SK-N-SH (cell line): ENCODE data around the gene CRIP1. TPM values are rescaled to one million over a fixed set of nuclear protein-coding genes. Genes with fewer than 3 reads are reported as not detected.

Source experiments
- CTCF ChIA-PET: fragments of 300-600, 350-600 bp; formaldehyde crosslinking; extraction: SDS; loops from one replicate; lab custom pipeline; 2021; lab: Yijun Ruan, JAX
- POLR2A ChIA-PET: fragments of 350-600 bp; sonication (Branson Sonifier 250); formaldehyde crosslinking; extraction: SDS; loops from one replicate; lab custom pipeline; 2020; ENCODE audit warnings: antibody characterized with exemption, inconsistent platforms; lab: Yijun Ruan, JAX
- DNase-seq: peaks from one replicate; pipeline ENCODE4 v3.0.0; 2012
- H2AFZ ChIP-seq: fragments of 200-600 bp; sonication (generic); 2 replicates; pipeline ENCODE4 v1.8.1; 2016; ENCODE audit warnings: antibody characterized with exemption, mild to moderate bottlenecking, low read depth
- H3F3A ChIP-seq: fragments of 200-600 bp; sonication (generic); replicated peaks from 2 replicates; pipeline ENCODE3; 2016; ENCODE audit warnings: antibody characterized with exemption, mild to moderate bottlenecking; ENCODE audit not compliant: insufficient read depth
- H3K27ac ChIP-seq, 2 experiments: fragments of 200-500 bp in 1 of 2; fragments of 200-600 bp in 1 of 2; sonication (Bioruptor generic) in 1 of 2; sonication (generic), shearing (Covaris generic) in 1 of 2; 2 replicates each; pipeline versions ENCODE4 v1.5.1 to v1.6.1; 2014 to 2016; ENCODE audit warnings: low read depth in 2 of 2, inconsistent platforms in 1 of 2, low read length in 1 of 2, mild to moderate bottlenecking in 1 of 2, mixed read lengths in 1 of 2
- H3K27me3 ChIP-seq: fragments of 200-600 bp; sonication (generic), shearing (Covaris generic); 2 replicates; pipeline ENCODE4 v1.6.1; 2016; ENCODE audit warnings: mixed run types; ENCODE audit not compliant: insufficient read depth
- H3K36me3 ChIP-seq, 2 experiments: fragments of 200-500 bp in 1 of 2; fragments of 200-600 bp in 1 of 2; sonication (Bioruptor generic) in 1 of 2; sonication (generic) in 1 of 2; replicated peaks in 1 of 2; 2 replicates each; pipeline versions ENCODE3 to v1.5.1; 2014 to 2016; ENCODE audit warnings: low read length in 1 of 2, mild to moderate bottlenecking in 1 of 2; ENCODE audit not compliant: insufficient read depth in 2 of 2, control insufficient read depth in 1 of 2
- H3K4me1 ChIP-seq, 2 experiments: fragments of 200-500 bp in 1 of 2; fragments of 200-600 bp in 1 of 2; sonication (Bioruptor generic) in 1 of 2; sonication (generic), shearing (Covaris generic) in 1 of 2; 2 replicates each; pipeline versions ENCODE4 v1.5.1 to v1.6.1; 2014 to 2016; ENCODE audit warnings: low read depth in 1 of 2, low read length in 1 of 2, mixed run types in 1 of 2; ENCODE audit not compliant: insufficient read depth in 2 of 2, control insufficient read depth in 1 of 2
- H3K4me2 ChIP-seq: fragments of 200-600 bp; sonication (generic), shearing (Covaris generic); 2 replicates; pipeline ENCODE4 v1.6.1; 2017; ENCODE audit warnings: mixed run types
- H3K4me3 ChIP-seq, 2 experiments: fragments of 200-500 bp in 1 of 2; fragments of 200-600 bp in 1 of 2; sonication (Bioruptor generic) in 1 of 2; sonication (generic), shearing (Covaris generic) in 1 of 2; 2 replicates each; pipeline versions ENCODE4 v1.5.1 to v1.8.1; 2014 to 2016; ENCODE audit warnings: low read depth in 2 of 2, inconsistent platforms in 1 of 2, low read length in 1 of 2, mild to moderate bottlenecking in 1 of 2, mixed read lengths in 1 of 2, moderate library complexity in 1 of 2
- H3K79me2 ChIP-seq: fragments of 200-600 bp; sonication (generic); 2 replicates; pipeline ENCODE4 v1.8.1; 2017; ENCODE audit warnings: mild to moderate bottlenecking; ENCODE audit not compliant: insufficient read depth
- H3K9ac ChIP-seq: fragments of 200-600 bp; sonication (generic); 2 replicates; pipeline ENCODE4 v1.6.1; 2017; ENCODE audit warnings: mixed run types
- H3K9me2 ChIP-seq: fragments of 200-600 bp; sonication (generic); 2 replicates; pipeline ENCODE4 v1.6.1; 2017; ENCODE audit warnings: mixed run types
- H3K9me3 ChIP-seq: fragments of 200-600 bp; sonication (generic); 2 replicates; pipeline ENCODE4 v1.6.1; 2017; ENCODE audit warnings: mixed run types, mild to moderate bottlenecking, moderate library complexity
- H4K20me1 ChIP-seq: fragments of 200-600 bp; sonication (generic); 2 replicates; pipeline ENCODE4 v1.6.1; 2017; ENCODE audit warnings: mild to moderate bottlenecking, mixed run types; ENCODE audit not compliant: insufficient read depth
- CHD2 ChIP-seq: fragments of 150-350 bp; IDR thresholded peaks from 2 replicates; pipeline ENCODE4 v1.6.1; 2018; ENCODE audit warnings: low read length; ENCODE audit not compliant: partially characterized antibody
- FOXM1 ChIP-seq: IDR thresholded peaks from 2 replicates; pipeline ENCODE4 v1.4.0; 2012; ENCODE audit warnings: low read depth, mild to moderate bottlenecking
- JUND ChIP-seq: IDR thresholded peaks from 2 replicates; pipeline ENCODE4 v1.4.0; 2012
- NRF1 ChIP-seq: IDR thresholded peaks from 2 replicates; pipeline ENCODE4 v1.6.1; 2012; ENCODE audit warnings: low read depth, mild to moderate bottlenecking, low read length
- POLR2AphosphoS5 ChIP-seq: IDR thresholded peaks from 2 replicates; pipeline ENCODE4 v1.6.1; 2012; ENCODE audit warnings: low read depth, low read length
- RAD21 ChIP-seq: IDR thresholded peaks from 2 replicates; pipeline ENCODE4 v1.6.1; 2012; ENCODE audit warnings: mild to moderate bottlenecking, low read length
- RCOR1 ChIP-seq: fragments of 150-350 bp; IDR thresholded peaks from 2 replicates; pipeline ENCODE4 v1.6.1; 2017; ENCODE audit warnings: antibody characterized with exemption, low read length
- SMC3 ChIP-seq: IDR thresholded peaks from 2 replicates; pipeline ENCODE4 v1.6.1; 2012; ENCODE audit warnings: low read depth, low read length, improper control_type of control experiment
- WGBS: methylation state at CpG from one replicate; pipeline ENCODE4 v1.1.6; 2017; ENCODE audit warnings: low lambda C conversion rate; 5-methylcytosine and 5-hydroxymethylcytosine counted together
- polyA plus RNA-seq, 3 experiments: library from polyadenylated mRNA; depleted of rRNA; stranded (reverse); fragments of >200 nt; gene quantifications; 2 replicates each; pipeline ENCODE4 v1.2.3, GENCODE V29; 2012
- TF ChIP-seq, protein P1 (sequence below): IDR thresholded peaks from 2 replicates; pipeline ENCODE4 v1.4.0; 2012; ENCODE audit warnings: low read depth, borderline replicate concordance
- TF ChIP-seq, protein P2 (sequence below): IDR thresholded peaks from 2 replicates; pipeline ENCODE4 v1.4.0; 2012; ENCODE audit warnings: low read depth, borderline replicate concordance

Gene CRIP1
- polyA plus RNA-seq, 1 of the 3 experiments (the other 2 are of a cell fraction), result 0.72 TPM

DNA sequence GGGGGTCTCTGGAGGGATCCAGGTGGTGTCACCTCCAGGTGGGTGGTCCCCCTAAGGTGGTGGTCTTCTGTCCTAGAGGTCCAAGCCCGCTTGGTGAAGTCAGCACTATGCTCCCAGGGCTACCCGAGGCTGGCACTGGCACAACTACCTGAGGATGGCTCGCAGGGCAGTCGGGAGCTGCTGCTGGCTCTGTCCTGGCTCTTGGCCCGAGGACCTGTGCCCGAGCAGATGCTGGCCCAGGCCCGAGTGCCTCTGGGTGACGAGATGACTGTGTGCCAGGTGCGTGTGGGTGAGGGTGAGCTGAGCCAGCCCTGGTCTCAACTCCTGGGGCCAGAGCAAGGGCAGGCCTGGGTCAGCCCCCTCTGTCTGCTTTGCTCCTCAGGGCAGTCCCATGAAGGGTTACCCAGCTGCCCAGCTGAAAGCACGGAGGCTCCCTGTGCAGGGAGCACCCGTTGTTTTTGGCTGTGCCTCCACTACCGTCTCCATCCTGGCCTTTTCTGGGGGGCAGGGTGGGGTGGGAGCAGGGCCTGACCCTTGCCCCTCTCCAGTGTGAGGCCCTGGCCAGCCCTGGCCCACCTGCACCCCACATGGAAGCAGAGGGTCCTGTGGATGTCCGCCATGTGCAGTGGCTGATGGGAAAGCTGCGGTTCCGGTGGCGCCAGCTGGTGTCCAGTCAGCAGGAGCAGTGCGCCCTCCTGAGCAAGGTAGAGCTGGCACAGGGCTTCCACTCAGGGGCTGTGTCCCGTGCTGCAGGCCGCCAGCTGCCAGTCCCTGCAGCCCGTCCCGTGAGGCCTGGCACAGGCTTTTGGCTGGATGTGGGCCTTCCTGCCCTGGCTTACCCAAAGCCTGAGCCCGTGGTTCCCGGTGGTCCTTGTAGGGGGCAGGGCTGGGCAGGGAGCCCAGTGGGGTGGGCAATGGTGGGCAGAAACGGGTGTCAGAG, 5.6 kb downstream of the CRIP1 start:
- TF ChIP-seq SMC3, result no peak
- Histone ChIP-seq H3K9me2 (no peaks in the 10 kb centered on the region), H3K79me2 (peaks cover 13% of the 10 kb centered on the region; the same call in 1 of the 2 replicates), H3K4me1 (peaks cover 5 to 19% of the 10 kb centered on the region in 2 experiments; a peak in 2 of 4 replicates), H2AFZ (no peak overlapping the region), H4K20me1 (peaks cover 11% of the 10 kb centered on the region; the same call in 1 of the 2 replicates), H3K27me3 (no peaks in the 10 kb centered on the region), H3K27ac (peak overlapping the region in 1 of 2 experiments; percentile 73; a peak in 2 of 4 replicates), H3K4me3 (peak overlapping the region; percentile 70 to 78; a peak in 3 of 4 replicates), H3K4me2 (peak overlapping the region; percentile 96; the same call in 1 of the 2 replicates), H3K9ac (no peak overlapping the region), H3K9me3 (no peaks in the 10 kb centered on the region), H3K36me3 (no peaks in the 10 kb centered on the region), H3F3A (no peaks in the 10 kb centered on the region)
- ChIA-PET CTCF (interaction anchor here (0.7 to 5.9 kb wide), 10 partner anchors 12 to 402 kb away, joined by 3 to 135 read pairs (median 6); partner anchors contain the start of gene TMEM121), POLR2A (no interaction called here)
- 75% methylated on average over 6 of the region's 24 CpGs for WGBS
- DNase-seq, result no peak

DNA sequence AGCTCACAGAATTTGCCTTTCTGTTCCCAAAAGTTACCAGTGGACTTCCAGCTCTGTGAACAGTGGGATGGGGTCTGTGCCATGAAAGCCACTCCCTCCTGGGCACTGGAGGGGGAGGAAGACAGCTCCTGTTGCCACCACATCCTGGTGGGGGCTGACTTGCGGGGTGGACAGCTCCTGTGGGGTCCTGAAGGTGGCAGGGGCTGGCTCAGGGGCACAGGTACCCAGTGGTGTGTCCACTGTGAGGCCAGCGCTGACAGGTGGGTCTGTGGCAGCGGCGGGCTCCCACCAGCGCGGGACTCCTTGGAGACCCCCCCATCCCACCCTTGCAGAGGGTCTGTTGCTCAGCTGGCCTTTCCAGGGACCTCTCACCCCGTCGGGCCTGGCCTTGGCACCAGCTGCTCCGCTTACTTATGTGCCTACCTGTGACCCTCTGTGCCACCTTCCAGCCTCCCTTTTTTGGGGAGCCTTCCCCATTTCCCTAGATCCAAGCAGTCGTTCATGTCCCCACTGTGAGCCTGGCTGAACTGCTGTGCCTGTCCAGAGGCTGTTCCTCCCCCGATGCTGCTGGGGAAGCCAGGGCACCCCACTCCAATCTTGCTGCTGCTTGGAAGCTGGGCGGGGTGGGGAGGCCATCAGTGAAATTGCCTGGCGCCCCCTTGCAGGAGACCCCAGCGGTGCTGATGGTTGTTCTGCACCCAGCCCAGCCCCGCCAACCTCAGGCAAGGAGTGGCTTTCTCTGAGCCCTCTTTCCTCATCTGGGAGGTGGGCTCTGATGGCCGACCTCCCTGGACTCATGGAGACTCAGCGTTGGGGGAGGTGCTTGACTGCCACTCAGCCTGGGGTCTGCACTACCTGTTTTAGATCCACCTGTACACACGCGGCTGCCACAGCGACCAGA, 6.5 kb downstream of the CRIP1 start:
- H3K36me3 ChIP-seq, result no peaks in the 10 kb centered on the region
- TF ChIP-seq NRF1 (no peak), FOXM1 (no peak), POLR2AphosphoS5 (no peak), RCOR1 (no peak), RAD21 (no peak), CHD2 (no peak), JUND (no peak)
- TF ChIP-seq, protein P1, sequence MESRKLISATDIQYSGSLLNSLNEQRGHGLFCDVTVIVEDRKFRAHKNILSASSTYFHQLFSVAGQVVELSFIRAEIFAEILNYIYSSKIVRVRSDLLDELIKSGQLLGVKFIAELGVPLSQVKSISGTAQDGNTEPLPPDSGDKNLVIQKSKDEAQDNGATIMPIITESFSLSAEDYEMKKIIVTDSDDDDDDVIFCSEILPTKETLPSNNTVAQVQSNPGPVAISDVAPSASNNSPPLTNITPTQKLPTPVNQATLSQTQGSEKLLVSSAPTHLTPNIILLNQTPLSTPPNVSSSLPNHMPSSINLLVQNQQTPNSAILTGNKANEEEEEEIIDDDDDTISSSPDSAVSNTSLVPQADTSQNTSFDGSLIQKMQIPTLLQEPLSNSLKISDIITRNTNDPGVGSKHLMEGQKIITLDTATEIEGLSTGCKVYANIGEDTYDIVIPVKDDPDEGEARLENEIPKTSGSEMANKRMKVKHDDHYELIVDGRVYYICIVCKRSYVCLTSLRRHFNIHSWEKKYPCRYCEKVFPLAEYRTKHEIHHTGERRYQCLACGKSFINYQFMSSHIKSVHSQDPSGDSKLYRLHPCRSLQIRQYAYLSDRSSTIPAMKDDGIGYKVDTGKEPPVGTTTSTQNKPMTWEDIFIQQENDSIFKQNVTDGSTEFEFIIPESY, result no peak
- TF ChIP-seq, protein P2, sequence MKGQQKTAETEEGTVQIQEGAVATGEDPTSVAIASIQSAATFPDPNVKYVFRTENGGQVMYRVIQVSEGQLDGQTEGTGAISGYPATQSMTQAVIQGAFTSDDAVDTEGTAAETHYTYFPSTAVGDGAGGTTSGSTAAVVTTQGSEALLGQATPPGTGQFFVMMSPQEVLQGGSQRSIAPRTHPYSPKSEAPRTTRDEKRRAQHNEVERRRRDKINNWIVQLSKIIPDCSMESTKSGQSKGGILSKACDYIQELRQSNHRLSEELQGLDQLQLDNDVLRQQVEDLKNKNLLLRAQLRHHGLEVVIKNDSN, result no peak
- H3K4me2 ChIP-seq, result no peak overlapping the region
- no peaks in the 10 kb centered on the region for H3K27me3 ChIP-seq
- H3K4me3 ChIP-seq, result no peak overlapping the region
- H3F3A ChIP-seq, result no peaks in the 10 kb centered on the region
- WGBS, result 85% methylated on average over 16 of the region's 20 CpGs
- no peak for DNase-seq
- no peak overlapping the region for H2AFZ ChIP-seq
- peaks cover 5 to 19% of the 10 kb centered on the region in 2 experiments; a peak in 2 of 4 replicates for H3K4me1 ChIP-seq
- H3K9me3 ChIP-seq, result no peaks in the 10 kb centered on the region
- H3K9ac ChIP-seq, result no peak overlapping the region
- ChIA-PET POLR2A (no interaction called here), CTCF (interaction anchor here (0.6 to 5.9 kb wide), 9 partner anchors 11 to 403 kb away, joined by 3 to 135 read pairs (median 5); partner anchors contain the start of gene TMEM121)
- peaks cover 11% of the 10 kb centered on the region; the same call in 1 of the 2 replicates for H4K20me1 ChIP-seq
- H3K27ac ChIP-seq, result no peak overlapping the region
- no peaks in the 10 kb centered on the region for H3K9me2 ChIP-seq
- peaks cover 13% of the 10 kb centered on the region; the same call in 1 of the 2 replicates for H3K79me2 ChIP-seq
